ENCODE measurements around the gene COPG1. TPM values are rescaled to one million over a fixed set of nuclear protein-coding genes. Genes with fewer than 3 reads are reported as not detected.

Gene COPG1
- total and polyA plus RNA-seq, 9 of the 15 experiments (the other 6 are each of a cell fraction or from before 2014, with no cell fraction given), result 40.3 to 105 (median 62.4) TPM

DNA sequence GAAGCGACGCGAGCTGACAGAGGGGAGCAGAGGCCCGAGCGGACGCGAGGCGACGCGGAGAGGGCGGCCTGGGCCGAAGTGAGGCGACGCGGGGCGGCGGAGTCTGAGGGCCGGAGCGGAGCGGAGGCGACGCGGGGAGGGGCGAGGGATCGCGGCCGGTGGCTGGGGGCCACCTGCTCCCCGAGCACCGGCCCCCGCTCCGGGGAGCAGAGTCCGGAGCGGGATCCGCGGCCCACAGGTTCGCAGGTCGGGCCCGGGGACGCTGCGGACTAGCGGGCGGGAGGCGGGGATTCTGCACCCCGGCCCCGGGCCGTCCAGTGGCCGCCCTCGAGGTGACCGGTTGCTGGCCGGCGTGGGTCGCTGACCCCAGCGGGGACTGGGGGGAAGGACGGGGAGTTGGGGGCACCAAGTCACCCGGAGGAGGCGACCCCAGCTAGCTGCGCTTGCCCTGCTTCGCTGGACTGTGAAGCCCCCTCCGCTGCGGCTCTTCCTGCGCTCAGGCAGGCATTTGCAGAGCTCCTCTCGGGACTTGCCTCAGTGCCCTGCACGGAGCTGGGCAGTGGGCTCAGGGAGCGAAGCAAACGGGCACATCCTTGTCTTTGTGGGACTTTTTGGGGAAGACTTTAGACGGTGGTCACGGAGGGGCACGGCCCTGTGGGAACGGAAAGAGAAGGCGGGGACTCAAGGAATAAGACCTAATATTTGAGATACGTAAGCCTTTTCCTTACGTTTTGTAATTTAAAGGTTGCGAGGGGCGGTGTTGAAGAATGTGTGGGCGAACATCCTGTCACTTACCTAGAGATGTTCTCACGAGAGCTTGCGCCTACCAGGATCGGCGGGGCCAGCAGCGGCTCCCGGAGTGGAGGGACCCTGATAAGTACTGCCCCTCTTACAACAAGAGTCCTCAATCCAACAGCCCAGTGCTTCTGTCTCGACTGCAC is 29.8 kb downstream of the COPG1 start (continued):
- TF ChIP-seq, protein P1, sequence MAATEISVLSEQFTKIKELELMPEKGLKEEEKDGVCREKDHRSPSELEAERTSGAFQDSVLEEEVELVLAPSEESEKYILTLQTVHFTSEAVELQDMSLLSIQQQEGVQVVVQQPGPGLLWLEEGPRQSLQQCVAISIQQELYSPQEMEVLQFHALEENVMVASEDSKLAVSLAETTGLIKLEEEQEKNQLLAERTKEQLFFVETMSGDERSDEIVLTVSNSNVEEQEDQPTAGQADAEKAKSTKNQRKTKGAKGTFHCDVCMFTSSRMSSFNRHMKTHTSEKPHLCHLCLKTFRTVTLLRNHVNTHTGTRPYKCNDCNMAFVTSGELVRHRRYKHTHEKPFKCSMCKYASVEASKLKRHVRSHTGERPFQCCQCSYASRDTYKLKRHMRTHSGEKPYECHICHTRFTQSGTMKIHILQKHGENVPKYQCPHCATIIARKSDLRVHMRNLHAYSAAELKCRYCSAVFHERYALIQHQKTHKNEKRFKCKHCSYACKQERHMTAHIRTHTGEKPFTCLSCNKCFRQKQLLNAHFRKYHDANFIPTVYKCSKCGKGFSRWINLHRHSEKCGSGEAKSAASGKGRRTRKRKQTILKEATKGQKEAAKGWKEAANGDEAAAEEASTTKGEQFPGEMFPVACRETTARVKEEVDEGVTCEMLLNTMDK (IDR thresholded peaks at IDR 0.05; ENCODE audit: borderline replicate concordance, insufficient read depth, low read depth, low read length, poor library complexity, severe bottlenecking), result no peak
- TF ChIP-seq RB1 (IDR thresholded peaks at IDR 0.05; ENCODE audit: low read depth), result no peak
- TF ChIP-seq SMARCA5 (IDR thresholded peaks at IDR 0.05), result no peak
- TF ChIP-seq, protein P2, sequence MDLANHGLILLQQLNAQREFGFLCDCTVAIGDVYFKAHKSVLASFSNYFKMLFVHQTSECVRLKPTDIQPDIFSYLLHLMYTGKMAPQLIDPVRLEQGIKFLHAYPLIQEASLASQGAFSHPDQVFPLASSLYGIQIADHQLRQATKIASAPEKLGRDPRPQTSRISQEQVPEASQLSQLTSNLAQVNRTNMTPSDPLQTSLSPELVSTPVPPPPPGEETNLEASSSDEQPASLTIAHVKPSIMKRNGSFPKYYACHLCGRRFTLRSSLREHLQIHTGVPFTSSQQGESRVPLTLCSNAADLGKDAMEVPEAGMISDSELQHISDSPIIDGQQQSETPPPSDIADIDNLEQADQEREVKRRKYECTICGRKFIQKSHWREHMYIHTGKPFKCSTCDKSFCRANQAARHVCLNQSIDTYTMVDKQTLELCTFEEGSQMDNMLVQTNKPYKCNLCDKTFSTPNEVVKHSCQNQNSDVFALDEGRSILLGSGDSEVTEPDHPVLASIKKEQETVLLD (IDR thresholded peaks at IDR 0.05), result 0 out of 2 replicates have a peak, but pooled peaks have one; percentile 22
- TF ChIP-seq FOXA1 (IDR thresholded peaks at IDR 0.05; ENCODE audit: borderline replicate concordance), result no peak

Data from K562 (cell line).